Muscle of back (tissue), 11 donors: Measurements from ENCODE around the gene LARP4. TPM values are rescaled to one million over a fixed set of nuclear protein-coding genes. Genes with fewer than 3 reads are reported as not detected.

Experiments used
- DNase-seq, 3 donors: peaks; one replicate each; pipeline versions ENCODE4 v3.0.0 to v3.0.0-alpha.2; 2013
- polyA plus RNA-seq, 10 donors: library from polyadenylated mRNA; unstranded; fragments of 120-200 nt; gene quantifications; one replicate each; pipeline ENCODE4 v1.2.1, GENCODE V29; 2013; ENCODE audit not compliant: insufficient read length in 10 of 10

LARP4 gene
- polyA plus RNA-seq, 10 donors, result 19.0 to 31.5 (median 25.8) TPM

- no peak for DNase-seq
These were observed 123.1 kb downstream of the LARP4 start for GRCh38 chr12:50523772-50524171.

DNA sequence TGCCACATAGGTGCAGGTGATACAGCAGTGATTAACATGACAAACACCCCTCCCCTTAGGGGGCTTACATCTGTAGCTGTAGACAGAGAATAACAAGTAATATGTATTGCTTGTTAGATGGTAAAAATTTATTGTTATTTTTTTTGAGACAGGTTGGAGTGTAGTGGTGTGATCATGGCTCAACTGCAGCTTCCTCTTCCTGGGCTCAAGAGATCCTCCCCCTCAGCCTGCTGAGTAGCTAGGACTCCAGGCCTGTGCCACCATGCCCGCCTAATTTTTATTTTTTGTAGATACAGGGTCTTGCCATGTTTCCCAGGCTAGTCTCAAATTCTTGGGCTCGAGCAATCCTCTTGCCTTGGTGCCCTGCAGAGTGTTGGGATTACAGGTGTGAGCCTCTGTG is 123.9 kb downstream of the LARP4 start:
- no peak for DNase-seq

DNA sequence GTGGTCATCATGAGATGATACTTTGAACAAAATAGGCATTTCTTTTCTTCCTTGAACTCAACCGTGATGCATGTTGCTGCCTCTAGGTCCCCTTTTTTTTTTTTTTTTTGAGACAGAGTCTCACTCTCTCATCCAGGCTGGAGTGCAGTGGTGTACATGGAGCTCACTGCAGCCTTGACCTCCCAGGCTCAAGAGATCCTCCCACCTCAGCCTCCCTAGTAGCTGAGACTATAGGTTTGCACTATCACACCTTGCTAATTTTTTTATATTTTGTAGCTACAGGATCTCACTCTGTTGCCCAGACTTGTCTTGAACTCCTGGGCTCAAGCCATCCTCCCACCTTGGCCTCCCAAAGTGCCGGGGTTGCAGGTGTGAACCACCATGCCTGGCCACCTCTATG is 124.7 kb downstream of the LARP4 start:
- DNase-seq, result no peak

DNA sequence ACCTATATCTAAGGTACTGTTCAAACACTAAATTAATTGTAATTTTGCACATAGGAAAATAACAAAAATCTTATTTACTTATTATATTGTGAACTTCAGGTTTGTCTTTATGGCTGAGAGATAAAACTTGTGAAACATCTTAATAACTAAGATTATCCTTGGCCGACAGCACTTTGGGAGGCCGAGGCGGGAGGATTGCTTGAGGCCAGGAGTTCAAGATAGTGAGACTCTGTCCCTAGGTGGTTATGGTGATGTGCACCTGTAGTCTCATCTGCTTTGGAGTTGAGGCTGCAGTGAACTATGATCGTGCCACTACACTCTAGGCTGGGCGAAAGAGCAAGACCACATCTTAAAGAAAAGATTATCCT is 126.7 kb downstream of the LARP4 start:
- DNase-seq, result no peak

DNA sequence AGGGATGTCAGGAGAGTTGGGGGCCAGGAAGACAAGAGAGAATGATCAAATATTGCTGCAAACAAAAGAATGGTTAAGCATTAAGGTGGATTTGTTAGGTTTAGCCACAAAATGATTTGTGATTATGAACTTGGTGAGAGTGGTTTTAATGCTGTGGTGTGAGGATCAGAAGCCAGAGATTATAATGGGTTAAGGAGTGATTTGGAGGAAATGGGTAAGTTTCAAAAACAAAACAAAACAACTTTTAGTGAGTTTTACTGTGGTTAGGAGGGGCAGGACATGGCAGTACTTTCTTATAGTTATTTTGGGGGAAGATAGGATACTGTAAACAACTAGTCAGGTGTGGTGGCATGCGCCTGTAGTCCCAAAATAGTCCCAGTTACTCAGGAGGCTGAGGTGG is 128.1 kb downstream of the LARP4 start:
- DNase-seq, result no peak

DNA sequence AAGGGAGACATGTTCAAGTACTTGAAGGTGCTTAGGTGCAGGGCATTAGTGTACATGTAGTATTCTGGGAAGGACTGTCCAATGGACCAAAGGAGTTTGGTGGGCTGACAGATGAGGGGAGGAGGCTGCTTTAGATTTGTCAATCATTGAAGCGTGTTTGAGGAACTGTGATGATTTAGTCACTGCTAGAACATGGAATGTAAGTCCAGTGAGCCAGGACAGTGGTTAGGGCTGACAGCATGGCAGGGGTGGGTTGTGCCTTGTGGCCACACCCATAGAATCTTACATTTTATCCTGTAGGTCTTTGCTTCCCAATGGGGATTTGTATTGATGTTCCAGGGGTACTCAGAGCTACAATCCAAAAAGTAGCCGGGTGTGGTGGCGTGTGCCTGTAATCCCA is 128.7 kb downstream of the LARP4 start:
- DNase-seq, result no peak

Other genes with a start within 250 kb of the LARP4 start
- gene CERS5, start 233.5 kb upstream of the LARP4 start, polyA plus RNA-seq, result 10 to 100 TPM; 31.7 to 62.3 (median 43.8) TPM
- 100 to 1,000 TPM in 7 of 10 donors, 10 to 100 TPM in 3; 85.3 to 150 (median 115) TPM for gene LIMA1, start 117.4 kb upstream of the LARP4 start, polyA plus RNA-seq
- gene FAM186A, start 4.3 kb upstream of the LARP4 start, polyA plus RNA-seq, result under 1 TPM; 0.09 to 0.79 (median 0.43) TPM
- gene DIP2B, start 104.1 kb downstream of the LARP4 start, polyA plus RNA-seq, result 10 to 100 TPM; 14.4 to 26.2 (median 18.3) TPM